Inflammatory macrophage treated with lipopolysaccharide for 1 hour (primary cell): Measurements from ENCODE around the gene ADRM1.

Source experiments
- DNase-seq, 2 donors: peaks; one replicate each; pipeline ENCODE4 v3.0.0-alpha.2; 2020 to 2022

The ADRM1 gene

DNA sequence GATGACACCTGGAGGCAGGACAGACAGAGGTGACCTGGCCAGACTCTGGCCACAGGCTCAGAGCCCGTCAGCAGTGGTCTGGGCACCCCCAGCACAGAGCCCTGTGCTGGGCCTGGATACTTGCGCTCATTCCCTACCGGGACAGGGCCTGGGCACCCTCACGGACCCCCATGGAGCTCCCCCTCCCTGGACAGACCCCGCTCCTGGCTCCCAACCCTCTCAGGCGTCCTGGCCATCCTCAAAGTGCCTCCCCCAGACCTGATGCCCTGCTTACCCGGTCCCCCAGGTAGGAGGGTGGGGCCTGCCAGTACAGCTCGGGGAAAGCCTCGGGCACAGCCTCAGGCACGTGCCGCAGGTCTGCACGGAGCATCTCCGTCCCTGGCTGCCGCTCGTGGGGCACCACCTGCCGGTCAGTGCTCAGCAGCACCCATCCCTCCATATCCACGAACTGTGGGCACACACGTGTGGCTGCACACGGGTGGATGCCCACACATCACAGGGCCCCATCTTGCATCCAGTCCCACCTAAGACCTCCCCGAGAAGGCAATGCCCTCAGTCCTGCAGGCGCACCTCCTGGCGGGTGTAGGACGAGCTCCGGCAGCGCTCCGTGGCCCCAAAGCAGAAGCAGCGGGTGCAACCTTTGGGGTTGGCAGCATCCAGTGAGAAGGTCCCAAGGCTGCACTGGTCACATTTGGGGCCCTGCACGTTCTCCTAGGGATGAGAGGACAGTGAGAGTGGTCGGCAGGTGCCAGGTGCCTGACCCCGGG, 24.3 kb downstream of the ADRM1 start:
- DNase-seq: no peak

GRCh38 chr20:62327726-62328495, 25.1 kb downstream of the ADRM1 start:
- no peak for DNase-seq

DNA sequence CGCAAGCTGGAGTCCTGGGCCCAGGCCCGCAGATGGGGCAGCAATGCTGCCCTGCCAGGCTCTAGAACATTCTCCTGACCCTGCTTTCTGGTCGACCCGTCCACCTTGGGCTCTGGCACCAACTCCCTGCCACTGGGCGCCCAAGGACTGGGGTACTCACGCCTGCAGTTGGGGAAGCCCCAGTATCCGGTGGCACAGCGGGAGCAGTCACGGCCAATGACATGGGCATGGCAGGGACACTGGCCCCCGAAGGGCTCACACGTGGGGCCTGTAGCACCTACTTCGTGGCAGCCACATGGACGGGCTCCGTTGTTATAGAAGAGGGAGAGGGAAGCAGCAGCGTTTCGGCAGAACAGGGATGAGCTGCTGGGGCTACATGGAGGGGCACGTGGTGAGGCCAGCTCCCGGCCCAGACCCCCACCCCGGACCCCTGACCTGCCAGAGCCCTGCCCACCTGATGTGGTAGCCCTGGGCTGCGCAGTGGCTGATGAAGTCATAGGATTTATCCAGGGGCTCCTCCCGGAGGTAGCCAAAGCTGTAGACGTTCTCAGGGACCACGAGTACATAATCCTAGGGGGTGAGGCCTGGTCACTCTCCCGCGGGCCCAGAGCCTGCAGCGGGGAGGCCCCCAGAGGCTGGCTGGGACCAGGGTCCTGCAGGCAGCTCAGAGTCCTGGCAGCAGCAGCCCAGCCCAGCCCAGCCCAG, 26.0 kb downstream of the ADRM1 start:
- DNase-seq: no peak

- no peak for DNase-seq
Observed at GRCh38 chr20:62329389-62330377, 26.9 kb downstream of the ADRM1 start.

DNA sequence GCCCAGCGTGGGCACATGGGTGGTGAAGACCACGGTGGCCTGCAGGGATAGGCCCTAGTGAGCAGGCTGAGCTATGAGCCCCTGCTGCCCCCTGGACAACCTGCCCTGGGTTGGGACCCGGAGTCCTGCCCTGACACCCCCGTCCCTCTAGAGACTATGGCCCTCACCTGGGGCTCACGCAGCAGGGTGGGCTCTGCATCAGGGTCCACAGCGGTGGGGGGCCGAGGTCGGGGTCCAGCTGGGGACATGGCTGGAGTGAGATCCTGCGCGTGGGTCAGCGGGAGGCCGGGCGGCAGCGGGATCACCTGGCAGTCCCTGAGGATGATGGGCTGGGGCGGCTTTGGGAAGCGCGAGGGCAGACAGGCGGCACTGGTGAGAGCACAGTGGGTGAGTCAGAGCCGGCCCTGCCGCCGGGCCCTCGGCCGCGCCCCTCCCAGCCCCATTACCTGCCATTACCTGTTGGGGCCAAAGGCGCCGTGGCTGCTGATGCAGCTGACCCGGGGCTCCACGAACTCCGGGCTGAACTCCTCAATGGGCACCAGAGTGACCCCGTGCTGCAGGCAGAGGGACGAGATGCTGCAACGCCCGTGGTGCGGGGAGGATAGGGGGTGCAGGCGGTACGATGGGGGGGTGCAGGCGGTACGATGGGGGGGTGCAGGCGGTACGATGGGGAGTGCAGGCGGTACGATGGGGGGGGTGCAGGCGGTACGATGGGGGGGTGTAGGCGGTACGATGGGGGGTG, 27.9 kb downstream of the ADRM1 start:
- DNase-seq: no peak

- no peak for DNase-seq
Observed at GRCh38 chr20:62331347-62331746, 28.6 kb downstream of the ADRM1 start.

DNA sequence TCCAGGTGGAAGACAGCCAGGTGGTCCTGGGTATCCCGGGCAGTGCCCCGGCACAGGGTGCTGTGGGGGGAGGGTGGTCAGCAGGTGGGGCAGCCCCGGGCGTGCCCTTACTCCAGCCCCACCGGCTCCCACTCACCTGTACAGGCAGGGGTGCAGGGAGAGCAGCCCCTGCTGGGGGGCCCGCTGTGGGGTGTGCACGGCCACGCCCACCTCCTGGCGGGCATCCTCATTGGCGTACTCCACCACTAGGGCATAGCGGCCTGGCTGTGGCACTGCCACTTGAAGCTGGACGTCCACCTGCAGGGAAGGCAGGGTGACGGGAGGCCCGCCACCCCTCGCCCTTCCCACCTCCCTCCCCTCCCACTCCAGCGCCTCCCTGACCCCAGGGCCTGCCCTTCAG, 29.6 kb downstream of the ADRM1 start:
- DNase-seq: no peak

GRCh38 chr20:62332989-62333819, 30.4 kb downstream of the ADRM1 start:
- no peak for DNase-seq

DNA sequence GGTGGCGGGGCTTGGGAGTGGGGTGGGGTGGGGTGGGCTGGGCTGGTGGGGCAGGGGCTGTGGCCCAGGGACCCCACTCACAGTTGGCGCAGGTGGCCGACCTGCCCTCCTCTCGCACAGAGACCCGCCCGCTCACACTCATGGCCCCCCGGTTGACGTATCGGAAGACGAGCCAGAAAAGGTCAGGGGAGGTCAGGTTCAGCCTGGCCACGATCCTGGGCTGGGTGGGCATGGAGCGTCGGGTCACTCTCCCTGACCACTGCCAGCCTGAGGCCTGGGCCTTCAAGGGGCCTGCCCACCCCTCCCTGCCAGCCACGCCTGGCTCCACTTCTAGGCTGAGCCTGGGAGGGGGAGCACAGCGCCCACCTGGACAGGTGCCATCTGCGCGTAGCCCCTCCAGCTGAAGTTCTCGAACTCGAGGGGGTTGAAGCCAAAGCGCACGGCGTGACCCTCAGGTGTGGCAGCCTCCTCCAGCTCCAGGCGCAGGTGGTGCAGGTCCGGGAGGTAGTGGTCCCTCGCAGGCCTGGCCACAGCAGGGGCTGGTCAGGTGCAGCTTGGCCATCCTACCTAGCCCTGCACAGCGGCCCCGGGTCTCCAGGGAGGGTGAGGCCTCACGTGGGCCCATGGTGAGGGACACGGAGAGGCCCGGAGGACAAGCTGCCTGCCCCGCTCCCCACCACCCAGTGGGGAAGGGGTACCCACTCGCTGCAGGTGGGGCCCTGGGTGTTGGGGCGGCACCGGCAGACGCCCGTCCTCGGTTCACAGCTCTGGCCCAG, 31.2 kb downstream of the ADRM1 start:
- DNase-seq: no peak

DNA sequence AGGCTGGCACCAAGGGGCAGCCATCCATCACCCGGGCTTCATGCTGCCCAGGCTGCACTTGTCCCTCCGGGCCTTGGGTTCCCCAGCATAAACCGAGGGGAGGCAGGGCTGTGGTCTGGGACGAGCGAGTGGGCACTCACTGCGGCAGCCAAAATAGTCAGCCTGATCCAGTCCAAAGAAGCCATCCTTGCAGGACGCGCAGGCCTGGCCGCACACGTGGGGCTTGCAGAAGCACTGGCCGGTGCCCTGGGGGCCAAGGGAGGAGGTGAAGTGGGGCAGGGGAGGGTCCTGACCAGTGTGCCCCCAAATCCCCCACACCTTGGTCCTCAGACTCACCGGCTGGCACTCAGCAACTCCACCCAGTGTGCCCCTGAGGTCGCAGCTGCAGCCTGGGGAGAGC, 32.1 kb downstream of the ADRM1 start:
- DNase-seq: no peak

GRCh38 chr20:62335532-62335931, 32.7 kb downstream of the ADRM1 start:
- DNase-seq: no peak

DNA sequence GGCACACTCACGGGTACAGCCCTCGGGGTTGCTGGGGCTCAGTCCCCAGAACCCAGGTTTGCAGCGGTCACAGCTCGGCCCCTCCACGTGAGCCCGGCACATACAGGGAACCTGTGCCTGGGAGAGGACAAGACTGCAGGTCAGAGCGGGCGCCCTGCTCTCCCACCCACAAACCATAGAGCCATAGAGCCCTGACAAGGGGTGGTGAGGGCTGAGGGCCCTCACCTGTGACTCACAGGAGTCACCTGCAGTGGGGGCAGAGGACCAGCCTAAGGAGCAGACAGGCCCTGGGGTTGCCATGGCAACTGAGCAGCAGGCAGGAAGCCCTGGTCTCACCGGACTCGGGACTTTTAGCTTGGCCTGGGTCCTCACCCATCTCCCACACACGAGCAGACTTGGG, 33.5 kb downstream of the ADRM1 start:
- no peak for DNase-seq

GRCh38 chr20:62336775-62337557, 34.2 kb downstream of the ADRM1 start:
- no peak for DNase-seq

DNA sequence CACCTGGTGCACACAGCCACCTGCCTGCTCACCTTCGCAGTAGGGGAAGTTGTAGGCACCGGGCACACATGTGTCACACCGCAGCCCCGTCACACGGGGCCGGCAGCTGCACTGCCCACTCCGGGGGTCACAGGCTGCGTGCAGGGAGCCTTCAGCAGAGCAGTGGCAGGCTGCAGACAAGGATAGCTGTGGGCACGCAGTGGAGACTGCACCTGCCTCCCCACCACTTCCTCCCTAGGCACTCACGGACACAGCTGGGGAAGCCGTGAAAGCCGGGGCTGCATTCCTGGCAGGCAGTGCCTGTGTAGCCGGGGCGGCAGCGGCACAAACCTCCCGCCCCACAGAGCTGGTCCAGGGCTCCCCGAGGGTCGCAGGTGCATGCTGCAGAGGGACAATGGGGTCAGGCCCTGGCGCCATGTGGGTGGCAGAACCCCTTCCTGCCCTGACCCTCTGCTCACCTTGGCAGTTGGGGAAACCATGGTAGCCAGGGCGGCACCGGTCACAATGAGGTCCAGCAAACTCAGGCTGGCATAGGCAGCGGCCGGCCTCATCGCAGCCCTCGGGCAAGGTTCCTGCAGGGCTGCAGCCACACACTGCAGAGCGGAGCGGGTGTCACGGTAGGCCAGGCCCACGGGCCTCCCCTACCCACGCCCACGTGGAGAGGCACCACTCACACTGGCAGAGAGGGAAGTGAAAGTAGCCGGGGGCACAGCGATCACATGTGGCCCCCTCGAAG, 34.9 kb downstream of the ADRM1 start:
- DNase-seq: no peak

DNA sequence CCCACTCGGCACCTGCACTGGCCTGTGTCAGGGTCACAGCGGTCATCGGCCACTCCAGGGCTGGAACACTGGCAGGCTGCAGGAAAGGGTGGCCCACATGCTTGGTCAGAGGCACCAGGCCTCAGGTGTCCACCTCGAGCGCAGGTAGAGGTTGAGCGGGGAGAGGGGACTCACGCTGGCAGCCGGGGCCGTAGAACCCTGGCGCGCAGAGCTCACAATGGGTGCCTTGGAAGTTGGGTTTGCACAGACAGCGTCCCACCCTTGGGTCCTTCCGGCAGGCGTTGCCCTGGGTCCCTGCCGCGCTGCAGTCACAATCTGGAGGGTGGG, 35.5 kb downstream of the ADRM1 start:
- no peak for DNase-seq

DNA sequence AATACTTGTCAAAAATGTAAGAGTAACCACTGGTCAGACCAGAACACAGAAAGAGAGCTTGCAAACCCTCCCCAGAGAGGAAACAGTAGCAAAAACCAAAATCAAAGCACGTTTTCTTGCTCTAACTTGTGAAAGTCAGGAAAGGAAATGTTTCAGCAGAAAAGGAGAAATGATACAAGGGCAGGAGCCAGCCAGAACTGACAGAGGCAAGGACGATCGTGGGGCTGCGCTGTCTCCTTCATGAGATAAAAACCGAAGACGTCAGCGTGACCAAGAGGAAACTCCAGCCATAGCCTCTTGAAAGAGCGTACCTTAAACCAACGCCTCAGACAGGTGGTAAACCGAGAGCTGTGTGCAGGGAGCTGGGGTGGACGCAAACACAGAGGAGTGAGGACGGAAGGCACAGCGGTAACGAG, 36.9 kb downstream of the ADRM1 start:
- DNase-seq: peak; percentile 38 to 52

GRCh38 chr20:62342910-62343309, 40.1 kb downstream of the ADRM1 start:
- DNase-seq: no peak

DNA sequence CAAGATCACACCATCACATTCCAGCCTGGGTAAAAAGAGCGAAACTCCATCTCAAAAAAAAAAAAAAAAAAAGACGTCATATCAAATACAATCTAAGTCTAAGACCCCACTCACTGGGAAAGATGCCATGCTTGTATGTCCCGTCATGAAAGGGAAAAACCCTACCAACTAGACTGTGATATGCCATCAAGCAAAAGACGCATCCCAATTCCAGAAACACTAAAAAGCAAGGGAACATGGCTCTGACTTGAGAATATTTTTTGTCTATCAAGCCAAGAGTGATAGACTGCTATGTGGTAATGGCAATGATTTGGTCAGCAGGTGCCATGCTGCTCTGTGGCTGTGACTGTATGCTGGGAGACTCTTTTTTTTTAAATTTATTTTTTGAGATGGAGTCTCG, 41.3 kb downstream of the ADRM1 start:
- DNase-seq: no peak

DNA sequence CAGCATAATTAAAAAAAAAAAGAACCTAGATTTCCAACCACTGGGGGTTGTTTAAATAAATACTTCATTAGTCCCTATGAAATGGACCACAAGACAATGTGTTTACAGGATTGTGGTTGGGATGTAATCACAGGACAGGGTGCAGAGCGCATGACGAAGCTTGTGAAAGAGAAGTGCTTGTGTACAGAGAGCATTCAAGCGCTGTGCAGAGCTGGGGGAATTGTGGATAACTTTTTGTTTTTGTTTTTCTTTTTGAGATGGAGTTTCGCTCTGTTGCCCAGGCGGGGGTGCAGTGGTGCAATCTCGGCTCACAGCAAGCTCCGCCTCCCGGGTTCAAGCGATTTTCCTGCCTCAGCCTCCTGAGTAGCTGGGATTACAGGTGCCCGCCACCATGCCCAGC, 42.0 kb downstream of the ADRM1 start:
- DNase-seq: no peak
